ENCODE data around the gene RPP21. TPM values are rescaled to one million over a fixed set of nuclear protein-coding genes. Genes with fewer than 3 reads are reported as not detected.

RPP21 gene
- total and polyA plus RNA-seq, 2 donors (not counting 1 experiment from before 2014, with no cell fraction given), result 16.7 to 30.2 TPM

DNA sequence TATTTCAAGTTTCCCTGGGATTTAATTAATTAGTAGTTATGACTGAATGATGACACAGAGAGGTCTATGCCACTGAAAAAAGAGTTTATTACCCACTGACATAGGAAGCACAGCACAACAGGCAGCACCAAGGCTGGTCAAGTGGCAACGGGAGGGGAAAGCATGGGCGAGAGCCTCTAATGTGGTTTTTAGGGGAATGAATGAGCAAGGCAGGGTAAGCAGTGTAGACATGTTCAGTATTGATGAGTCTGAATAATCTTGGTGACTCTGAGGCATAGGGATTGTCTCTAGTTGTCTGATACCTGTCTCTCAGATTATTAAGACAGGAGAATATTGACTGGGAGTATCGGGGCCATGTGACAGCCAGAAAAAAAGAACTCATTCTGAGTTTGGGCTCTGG is 46.3 kb downstream of the RPP21 start:
- TF ChIP-seq, protein P1, sequence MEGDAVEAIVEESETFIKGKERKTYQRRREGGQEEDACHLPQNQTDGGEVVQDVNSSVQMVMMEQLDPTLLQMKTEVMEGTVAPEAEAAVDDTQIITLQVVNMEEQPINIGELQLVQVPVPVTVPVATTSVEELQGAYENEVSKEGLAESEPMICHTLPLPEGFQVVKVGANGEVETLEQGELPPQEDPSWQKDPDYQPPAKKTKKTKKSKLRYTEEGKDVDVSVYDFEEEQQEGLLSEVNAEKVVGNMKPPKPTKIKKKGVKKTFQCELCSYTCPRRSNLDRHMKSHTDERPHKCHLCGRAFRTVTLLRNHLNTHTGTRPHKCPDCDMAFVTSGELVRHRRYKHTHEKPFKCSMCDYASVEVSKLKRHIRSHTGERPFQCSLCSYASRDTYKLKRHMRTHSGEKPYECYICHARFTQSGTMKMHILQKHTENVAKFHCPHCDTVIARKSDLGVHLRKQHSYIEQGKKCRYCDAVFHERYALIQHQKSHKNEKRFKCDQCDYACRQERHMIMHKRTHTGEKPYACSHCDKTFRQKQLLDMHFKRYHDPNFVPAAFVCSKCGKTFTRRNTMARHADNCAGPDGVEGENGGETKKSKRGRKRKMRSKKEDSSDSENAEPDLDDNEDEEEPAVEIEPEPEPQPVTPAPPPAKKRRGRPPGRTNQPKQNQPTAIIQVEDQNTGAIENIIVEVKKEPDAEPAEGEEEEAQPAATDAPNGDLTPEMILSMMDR (conservative IDR thresholded peaks at IDR 0.05 in 1 of 2, IDR thresholded peaks at IDR 0.05 in 1 of 2; ENCODE audit: low read depth in 1 of 2, low read length in 2 of 2), result no peak
- TF ChIP-seq EZH2 (IDR thresholded peaks at IDR 0.05; ENCODE audit: low read length, missing control alignments), result no peak
- Histone ChIP-seq H3K4me1 (ENCODE audit: control insufficient read depth, extremely low read depth, insufficient read depth, low read length) (no peaks in the 10 kb centered on the region), H3K9me3 (ENCODE audit: control insufficient read depth, insufficient read depth, low read depth, low read length) (no peaks in the 10 kb centered on the region), H4K20me1 (ENCODE audit: control insufficient read depth, extremely low read depth, insufficient read depth, low read length) (no peaks in the 10 kb centered on the region), H3K27me3 (ENCODE audit: control insufficient read depth, insufficient read depth, low read length) (peaks cover 14% of the 10 kb centered on the region), H3K4me2 (ENCODE audit: extremely low read depth, insufficient read depth, low read length) (no peak overlapping the region), H2AFZ (ENCODE audit: low read length) (no peak overlapping the region), H3K36me3 (ENCODE audit: control insufficient read depth, insufficient read depth, low read length) (no peaks in the 10 kb centered on the region), H3K9ac (ENCODE audit: insufficient read depth, low read length) (no peak overlapping the region), H3K79me2 (ENCODE audit: control insufficient read depth, insufficient read depth, low read length) (no peaks in the 10 kb centered on the region), H3K27ac (ENCODE audit: insufficient read depth, low read length) (no peak overlapping the region), H3K4me3 (replicated peaks in 1 of 4; ENCODE audit: control extremely low read depth in 1 of 4, insufficient read depth in 1 of 4, low read depth in 3 of 4, low read length in 4 of 4) (no peak overlapping the region)
- DNase-seq (ENCODE audit: low read depth in 2 of 2), result no peak

DNA sequence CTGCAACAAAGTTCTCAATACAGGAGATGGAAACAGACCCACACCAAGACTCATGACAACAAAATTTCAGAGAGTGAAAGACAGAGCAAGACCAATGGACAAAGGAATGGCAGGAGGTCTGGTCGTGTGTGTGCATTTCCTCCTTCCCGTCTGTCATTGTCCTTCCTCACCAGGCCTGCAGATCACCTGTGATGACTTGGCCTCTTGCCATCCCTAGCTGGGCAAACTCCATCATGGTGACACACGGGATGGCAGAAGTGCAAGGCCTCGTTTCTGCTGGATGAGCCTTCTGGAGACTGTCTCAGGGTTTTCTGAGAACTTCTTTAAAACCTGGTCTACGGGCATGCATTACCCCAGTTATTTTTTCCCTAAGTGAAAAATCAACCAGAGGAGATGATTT is 49.2 kb downstream of the RPP21 start:
- Histone ChIP-seq H2AFZ (ENCODE audit: low read length) (no peak overlapping the region), H3K27me3 (ENCODE audit: control insufficient read depth, insufficient read depth, low read length) (peaks cover 14% of the 10 kb centered on the region), H3K79me2 (ENCODE audit: control insufficient read depth, insufficient read depth, low read length) (no peaks in the 10 kb centered on the region), H3K36me3 (ENCODE audit: control insufficient read depth, insufficient read depth, low read length) (no peaks in the 10 kb centered on the region), H3K4me2 (ENCODE audit: extremely low read depth, insufficient read depth, low read length) (no peak overlapping the region), H3K27ac (ENCODE audit: insufficient read depth, low read length) (no peak overlapping the region), H3K4me1 (ENCODE audit: control insufficient read depth, extremely low read depth, insufficient read depth, low read length) (no peaks in the 10 kb centered on the region), H3K4me3 (replicated peaks in 1 of 4; ENCODE audit: control extremely low read depth in 1 of 4, insufficient read depth in 1 of 4, low read depth in 3 of 4, low read length in 4 of 4) (no peak overlapping the region), H3K9ac (ENCODE audit: insufficient read depth, low read length) (no peak overlapping the region), H3K9me3 (ENCODE audit: control insufficient read depth, insufficient read depth, low read depth, low read length) (no peaks in the 10 kb centered on the region), H4K20me1 (ENCODE audit: control insufficient read depth, extremely low read depth, insufficient read depth, low read length) (no peaks in the 10 kb centered on the region)
- TF ChIP-seq, protein P1 (conservative IDR thresholded peaks at IDR 0.05 in 1 of 2, IDR thresholded peaks at IDR 0.05 in 1 of 2; ENCODE audit: low read depth in 1 of 2, low read length in 2 of 2), result no peak
- TF ChIP-seq EZH2 (IDR thresholded peaks at IDR 0.05; ENCODE audit: low read length, missing control alignments), result no peak
- DNase-seq (ENCODE audit: low read depth in 2 of 2), result no peak

Other genes with a start within 250 kb of the RPP21 start
- gene TRIM31, start 232.1 kb upstream of the RPP21 start, total RNA-seq, result not detected in 2 replicates
- gene TRIM31, start 232.1 kb upstream of the RPP21 start, polyA plus RNA-seq, result not detected in 2 replicates
- gene TRIM40, start 209.0 kb upstream of the RPP21 start, total RNA-seq, result not detected in 2 replicates
- not detected in 2 replicates for gene TRIM40, start 209.0 kb upstream of the RPP21 start, polyA plus RNA-seq
- gene TRIM10, start 183.9 kb upstream of the RPP21 start, total RNA-seq, result not detected in 2 replicates
- not detected in 2 replicates for gene TRIM10, start 183.9 kb upstream of the RPP21 start, polyA plus RNA-seq
- gene TRIM15, start 181.6 kb upstream of the RPP21 start, total RNA-seq, result not detected in 2 replicates
- not detected in 2 replicates for gene TRIM15, start 181.6 kb upstream of the RPP21 start, polyA plus RNA-seq
- 20.5 and 22.5 TPM in 2 replicates for gene TRIM26, start 131.8 kb upstream of the RPP21 start, total RNA-seq
- gene TRIM26, start 131.8 kb upstream of the RPP21 start, polyA plus RNA-seq, result 18.8 and 26.0 TPM in 2 replicates
- 10.3 and 11.9 TPM in 2 replicates for gene TRIM39, start 18.2 kb upstream of the RPP21 start, total RNA-seq
- gene TRIM39, start 18.2 kb upstream of the RPP21 start, polyA plus RNA-seq, result 6.7 and 7.8 TPM in 2 replicates
- 213 and 254 TPM in 2 replicates for gene HLA-E, start 144.4 kb downstream of the RPP21 start, total RNA-seq
- 115 and 183 TPM in 2 replicates for gene HLA-E, start 144.4 kb downstream of the RPP21 start, polyA plus RNA-seq
- gene GNL1, start 211.3 kb downstream of the RPP21 start, total RNA-seq, result 50.1 and 67.0 TPM in 2 replicates
- 33.4 and 35.2 TPM in 2 replicates for gene GNL1, start 211.3 kb downstream of the RPP21 start, polyA plus RNA-seq
- gene PRR3, start 212.1 kb downstream of the RPP21 start, total RNA-seq, result 5.1 and 6.6 TPM in 2 replicates
- 19.0 and 23.2 TPM in 2 replicates for gene PRR3, start 212.1 kb downstream of the RPP21 start, polyA plus RNA-seq
- gene ABCF1, start 226.3 kb downstream of the RPP21 start, total RNA-seq, result 35.5 and 37.2 TPM in 2 replicates
- gene ABCF1, start 226.3 kb downstream of the RPP21 start, polyA plus RNA-seq, result 49.2 and 62.6 TPM in 2 replicates

Measured in fibroblast of lung (primary cell).